NCI-H1105 (cell line): ENCODE results near the gene RRP12.

ENCODE experiments used
- DNase-seq: peaks from one replicate; lab custom pipeline; 2025; lab: John Stamatoyannopoulos, UW

Gene RRP12

GRCh38 chr10:97312897-97313296 lies 88.2 kb downstream of the RRP12 start:
- DNase-seq: no peak

GRCh38 chr10:97311111-97311626 lies 90.0 kb downstream of the RRP12 start:
- no peak for DNase-seq

DNA sequence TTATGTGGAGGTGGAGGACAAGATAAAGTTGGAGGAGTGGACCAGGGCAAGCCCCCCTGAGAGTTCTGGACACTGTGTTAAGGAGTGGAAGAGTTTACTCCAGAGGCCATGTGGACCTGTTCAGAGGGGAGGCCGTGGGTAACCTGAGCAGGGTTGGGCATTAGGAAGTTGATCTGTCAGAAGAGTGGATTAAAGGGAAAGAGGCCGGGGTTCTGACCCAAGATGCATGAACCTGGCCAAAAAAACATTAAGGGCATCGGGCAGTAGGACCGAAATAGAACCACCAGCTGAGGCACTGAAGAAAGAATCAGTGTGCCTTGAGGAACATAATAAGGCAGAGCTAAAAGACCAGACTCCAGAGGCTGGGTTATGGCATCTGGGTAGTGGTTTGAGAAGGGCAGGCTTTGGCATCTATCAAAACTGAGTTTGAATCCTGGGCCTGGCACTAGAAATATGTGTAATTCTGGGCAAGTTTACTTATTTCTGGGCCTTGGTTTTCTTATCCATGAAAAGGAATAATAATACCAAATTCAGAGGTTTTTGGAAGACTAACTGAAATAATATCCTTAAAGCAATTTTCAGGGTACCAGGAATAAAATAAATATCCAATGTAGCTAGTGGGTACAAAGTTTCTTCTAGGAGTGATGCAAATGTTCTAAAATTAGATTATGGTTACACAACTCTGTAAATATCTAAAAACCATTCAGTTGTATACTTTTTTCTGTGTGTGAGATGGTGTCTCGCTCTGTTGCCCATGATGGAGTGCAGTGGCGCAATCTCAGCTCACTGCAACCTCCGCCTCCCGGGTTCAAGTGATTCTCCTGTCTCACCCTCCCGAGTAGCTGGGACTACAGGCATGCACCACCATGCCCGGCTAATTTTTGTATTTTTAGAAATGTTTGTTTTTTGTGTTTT lies 93.0 kb downstream of the RRP12 start:
- DNase-seq: no peak

DNA sequence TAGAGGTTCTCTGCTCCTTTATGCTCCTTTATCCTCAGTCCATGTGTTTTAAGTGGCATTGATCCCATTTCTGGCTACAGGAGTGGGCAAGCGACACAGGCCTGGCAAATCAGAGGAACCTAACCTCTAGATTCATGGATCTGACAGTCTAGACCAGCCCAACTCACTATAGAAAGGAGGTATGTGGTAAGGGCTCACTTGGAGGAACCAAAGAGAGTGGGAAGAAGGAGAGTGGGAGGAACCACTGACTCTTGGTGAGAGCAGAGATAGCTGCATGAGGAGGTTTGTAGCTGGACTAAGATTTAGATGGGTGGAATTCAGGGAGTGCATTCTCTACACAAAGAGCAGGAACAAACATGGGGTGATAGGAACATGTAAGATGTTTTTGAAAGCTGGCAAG lies 93.7 kb downstream of the RRP12 start:
- DNase-seq: no peak
